Upper lobe of left lung (tissue), 4 donors: ENCODE results near the gene TTI1.

Experiments used
- EP300 ChIP-seq, 4 donors: sonication (generic); formaldehyde crosslinking; IDR thresholded peaks; one replicate each; pipeline ENCODE4 v1.5.1; 2017; ENCODE audit warnings: antibody characterized with exemption in 4 of 4, control low read depth in 2 of 4
- POLR2A ChIP-seq, 4 donors: fragments of 450-650 bp; IDR thresholded peaks; one replicate each; pipeline ENCODE4 v1.5.1; 2016 to 2017; ENCODE audit warnings: antibody characterized with exemption in 4 of 4, mild to moderate bottlenecking in 2 of 4
- POLR2AphosphoS5 ChIP-seq, 2 donors: sonication (generic); formaldehyde crosslinking; IDR thresholded peaks; one replicate each; pipeline ENCODE4 v1.5.1; 2017; ENCODE audit warnings: antibody characterized with exemption in 2 of 2
- TF ChIP-seq, protein P1 (sequence below), 6 experiments: fragments of 450-650 bp in 4 of 6; fragments of 200-600 bp in 2 of 6; sonication (generic) in 2 of 6; IDR thresholded peaks; one replicate each; pipeline ENCODE4 v1.5.1; 2016 to 2019; ENCODE audit warnings: antibody characterized with exemption in 6 of 6

DNA sequence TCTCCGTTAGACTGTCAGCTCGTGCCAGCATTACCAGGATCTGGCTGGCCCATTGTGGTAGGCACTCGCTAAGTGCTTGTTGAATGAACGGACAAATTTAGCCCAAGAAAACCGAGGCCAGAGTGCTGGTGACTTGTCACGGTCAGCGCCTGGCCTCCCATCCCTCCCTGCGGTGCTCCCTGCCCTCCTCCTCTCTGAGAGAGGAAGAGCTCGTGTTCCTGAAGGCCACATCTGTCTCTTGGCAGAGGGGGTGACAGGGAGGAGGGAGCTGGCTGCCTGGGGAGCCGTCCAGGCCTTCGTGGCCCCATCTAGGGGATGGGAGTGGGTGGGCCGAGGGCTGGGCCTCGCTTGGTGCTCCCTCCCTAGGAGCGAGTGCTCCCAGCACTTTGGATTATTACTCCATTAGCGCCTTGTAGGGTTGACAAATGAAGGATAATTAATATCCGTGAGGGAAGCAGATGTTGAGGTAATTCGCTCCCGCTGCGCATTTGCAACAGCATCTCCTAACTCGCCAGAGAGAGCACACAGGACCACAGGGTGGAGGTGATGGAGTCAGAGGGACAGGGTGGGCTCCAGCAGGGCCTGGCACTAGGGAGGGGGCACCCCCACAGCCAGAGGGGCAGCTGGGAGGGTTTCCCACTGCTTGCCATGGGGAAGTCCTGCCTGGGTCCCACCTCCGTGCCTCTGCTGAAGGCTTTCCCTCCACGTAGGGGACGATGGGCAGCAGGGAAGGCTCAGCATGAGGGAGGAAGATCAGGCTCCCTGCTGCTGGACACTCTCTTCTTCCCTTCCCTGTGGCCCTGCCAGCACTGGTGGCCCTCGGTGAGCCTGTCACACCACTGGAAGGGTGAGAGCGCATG is 93.3 kb downstream of the TTI1 start:
- no peak for TF ChIP-seq EP300 (IDR thresholded peaks at IDR 0.05)
- TF ChIP-seq POLR2AphosphoS5 (IDR thresholded peaks at IDR 0.05): no peak
- TF ChIP-seq, protein P1, sequence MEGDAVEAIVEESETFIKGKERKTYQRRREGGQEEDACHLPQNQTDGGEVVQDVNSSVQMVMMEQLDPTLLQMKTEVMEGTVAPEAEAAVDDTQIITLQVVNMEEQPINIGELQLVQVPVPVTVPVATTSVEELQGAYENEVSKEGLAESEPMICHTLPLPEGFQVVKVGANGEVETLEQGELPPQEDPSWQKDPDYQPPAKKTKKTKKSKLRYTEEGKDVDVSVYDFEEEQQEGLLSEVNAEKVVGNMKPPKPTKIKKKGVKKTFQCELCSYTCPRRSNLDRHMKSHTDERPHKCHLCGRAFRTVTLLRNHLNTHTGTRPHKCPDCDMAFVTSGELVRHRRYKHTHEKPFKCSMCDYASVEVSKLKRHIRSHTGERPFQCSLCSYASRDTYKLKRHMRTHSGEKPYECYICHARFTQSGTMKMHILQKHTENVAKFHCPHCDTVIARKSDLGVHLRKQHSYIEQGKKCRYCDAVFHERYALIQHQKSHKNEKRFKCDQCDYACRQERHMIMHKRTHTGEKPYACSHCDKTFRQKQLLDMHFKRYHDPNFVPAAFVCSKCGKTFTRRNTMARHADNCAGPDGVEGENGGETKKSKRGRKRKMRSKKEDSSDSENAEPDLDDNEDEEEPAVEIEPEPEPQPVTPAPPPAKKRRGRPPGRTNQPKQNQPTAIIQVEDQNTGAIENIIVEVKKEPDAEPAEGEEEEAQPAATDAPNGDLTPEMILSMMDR (IDR thresholded peaks at IDR 0.05): no peak
- no peak for TF ChIP-seq POLR2A (IDR thresholded peaks at IDR 0.05)
